ENCODE measurements around the gene ACOT13. TPM values are rescaled to one million over a fixed set of nuclear protein-coding genes. Genes with fewer than 3 reads are reported as not detected.
"Not testable (repeated sequence)": the region's sequence is repeated elsewhere in the genome, so short reads cannot be mapped to it uniquely, and the experiment has no call there.

Gene ACOT13
- total RNA-seq, 2 donors from 2014 or later = 2.9 to 5.3 TPM

GRCh38 chr6:24690593-24690992, 23.7 kb downstream of the ACOT13 start:
- DNase-seq (no peak), ATAC-seq (no peak)
- Mint-ChIP-seq H3K27ac (peak overlapping the region; percentile 34), H3K4me1 (peaks cover 22% of the 10 kb centered on the region), H3K36me3 (ENCODE audit: low read depth) (peaks cover 4% of the 10 kb centered on the region), H3K4me3 (no peak overlapping the region), H3K27me3 (no peaks in the 10 kb centered on the region)
- no peaks in the 10 kb centered on the region for H3K9me3 ChIP-seq (ENCODE audit: control insufficient read depth, low read length, poor library complexity, severe bottlenecking)

DNA sequence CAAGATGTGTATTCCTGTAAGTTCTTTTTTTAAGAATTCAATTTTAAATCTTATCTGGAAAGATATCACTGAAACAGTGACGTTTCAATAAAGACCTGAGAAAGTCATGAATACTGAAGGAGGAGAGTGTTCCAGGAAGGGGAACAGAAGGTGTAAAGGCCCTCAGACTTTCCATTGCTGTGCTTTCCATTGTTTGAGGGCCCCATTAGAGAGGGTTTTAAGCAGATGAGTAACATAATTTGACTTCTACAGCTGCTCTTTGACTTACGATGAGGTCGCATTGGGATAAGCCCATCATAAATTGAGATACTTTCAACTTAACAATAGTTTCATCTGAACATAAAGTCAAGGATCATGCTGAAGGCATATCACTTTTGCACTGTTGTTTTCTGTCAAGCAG, 24.7 kb downstream of the ACOT13 start:
- Mint-ChIP-seq H3K36me3 (ENCODE audit: low read depth) (peaks cover 4% of the 10 kb centered on the region), H3K4me3 (no peak overlapping the region), H3K27me3 (no peaks in the 10 kb centered on the region), H3K4me1 (peaks cover 21% of the 10 kb centered on the region), H3K27ac (no peak overlapping the region)
- DNase-seq (no peak), ATAC-seq (no peak)
- H3K9me3 ChIP-seq (ENCODE audit: control insufficient read depth, low read length, poor library complexity, severe bottlenecking) = no peaks in the 10 kb centered on the region

DNA sequence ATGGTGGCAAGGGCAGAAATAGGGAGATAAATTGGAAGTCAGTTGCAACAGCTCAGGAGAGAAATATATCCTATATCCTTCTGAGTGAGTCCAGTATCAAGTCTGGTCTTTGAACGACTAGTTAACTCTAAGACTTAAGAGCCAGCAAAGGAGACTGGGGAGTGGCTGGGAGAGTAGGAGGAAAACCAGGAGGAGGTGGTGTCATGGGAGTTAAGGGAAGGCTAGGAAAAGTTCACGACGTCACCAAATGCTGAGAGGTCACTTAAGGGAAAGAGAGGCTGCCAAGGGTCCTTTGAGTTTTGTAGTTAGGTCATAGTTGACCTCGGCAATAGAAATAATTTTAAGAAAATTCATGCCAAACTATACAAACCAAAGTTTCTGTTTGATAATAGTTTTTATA, 25.1 kb downstream of the ACOT13 start:
- H3K9me3 ChIP-seq (ENCODE audit: control insufficient read depth, low read length, poor library complexity, severe bottlenecking) = no peaks in the 10 kb centered on the region
- no peaks in the 10 kb centered on the region for H3K27me3 Mint-ChIP-seq
- H3K27ac Mint-ChIP-seq = no peak overlapping the region
- DNase-seq (no peak), ATAC-seq (no peak)
- peaks cover 4% of the 10 kb centered on the region for H3K36me3 Mint-ChIP-seq (ENCODE audit: low read depth)
- H3K4me3 Mint-ChIP-seq = no peak overlapping the region
- H3K4me1 Mint-ChIP-seq = peaks cover 18% of the 10 kb centered on the region

DNA sequence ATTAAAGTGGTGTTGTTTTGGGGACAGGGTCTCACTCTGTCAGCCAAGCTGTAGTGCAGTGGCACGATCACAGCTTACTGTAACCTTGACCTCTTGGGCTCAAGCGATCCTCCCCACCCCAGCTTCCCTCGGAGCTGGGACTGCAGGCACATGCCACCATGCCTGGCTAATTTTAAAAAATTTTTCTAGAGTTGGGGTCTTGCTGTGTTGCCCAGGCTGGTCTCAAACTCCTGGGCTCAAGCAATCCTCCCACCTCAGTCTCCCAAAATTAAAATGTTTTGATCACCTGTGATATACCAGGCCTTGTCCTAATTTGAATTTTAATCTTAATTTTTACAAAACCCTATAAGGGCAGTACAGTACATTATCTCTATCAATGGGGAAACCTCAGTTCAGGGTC, 25.5 kb downstream of the ACOT13 start:
- ATAC-seq (no peak), DNase-seq (no peak)
- H3K27ac Mint-ChIP-seq = no peak overlapping the region
- H3K4me1 Mint-ChIP-seq = peaks cover 17% of the 10 kb centered on the region
- peaks cover under 1% of the 10 kb centered on the region for H3K36me3 Mint-ChIP-seq (ENCODE audit: low read depth)
- no peaks in the 10 kb centered on the region for H3K27me3 Mint-ChIP-seq
- no peaks in the 10 kb centered on the region for H3K9me3 ChIP-seq (ENCODE audit: control insufficient read depth, low read length, poor library complexity, severe bottlenecking)
- H3K4me3 Mint-ChIP-seq = no peak overlapping the region

GRCh38 chr6:24692848-24693592, 26.1 kb downstream of the ACOT13 start:
- H3K27ac Mint-ChIP-seq = no peak overlapping the region
- peaks cover 16% of the 10 kb centered on the region for H3K4me1 Mint-ChIP-seq
- H3K27me3 Mint-ChIP-seq = no peaks in the 10 kb centered on the region
- H3K9me3 ChIP-seq (ENCODE audit: control insufficient read depth, low read length, poor library complexity, severe bottlenecking) = no peaks in the 10 kb centered on the region
- DNase-seq = no peak
- no peak for ATAC-seq
- H3K36me3 Mint-ChIP-seq (ENCODE audit: low read depth) = no peaks in the 10 kb centered on the region
- H3K4me3 Mint-ChIP-seq = no peak overlapping the region

- DNase-seq = no peak
- no peaks in the 10 kb centered on the region for H3K9me3 ChIP-seq (ENCODE audit: control insufficient read depth, low read length, poor library complexity, severe bottlenecking)
- no peak overlapping the region for H3K4me3 Mint-ChIP-seq
- peaks cover 17% of the 10 kb centered on the region for H3K4me1 Mint-ChIP-seq
- ATAC-seq = no peak
- H3K27ac Mint-ChIP-seq = no peak overlapping the region
- H3K27me3 Mint-ChIP-seq = no peaks in the 10 kb centered on the region
- no peaks in the 10 kb centered on the region for H3K36me3 Mint-ChIP-seq (ENCODE audit: low read depth)
These were observed 27.3 kb downstream of the ACOT13 start for GRCh38 chr6:24694198-24694597.

DNA sequence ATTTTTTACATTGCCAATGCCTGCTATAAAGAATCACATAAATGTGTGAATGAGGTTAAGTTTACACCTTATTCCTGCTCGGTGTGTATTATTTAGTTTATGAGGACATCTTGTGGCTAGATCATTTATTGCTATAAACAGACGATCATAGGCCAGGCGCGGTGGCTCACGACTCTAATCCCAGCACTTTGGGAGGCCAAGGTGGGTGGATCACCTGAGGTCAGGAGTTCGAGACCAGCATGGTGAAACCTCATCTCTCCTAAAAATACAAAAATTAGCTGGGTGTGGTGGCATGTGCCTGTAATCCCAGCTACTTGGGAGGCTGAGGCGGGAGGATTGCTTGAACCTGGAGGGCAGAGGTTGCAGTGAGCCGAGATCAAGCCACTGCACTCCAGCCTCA, 28.8 kb downstream of the ACOT13 start:
- ATAC-seq = peak; percentile 93
- H3K9me3 ChIP-seq (ENCODE audit: control insufficient read depth, low read length, poor library complexity, severe bottlenecking); H3K36me3 Mint-ChIP-seq (ENCODE audit: low read depth); DNase-seq; H3K4me3 Mint-ChIP-seq; H3K27me3 Mint-ChIP-seq: not testable (repeated sequence)
- peak overlapping the region; percentile 73 for H3K27ac Mint-ChIP-seq
- H3K4me1 Mint-ChIP-seq = peaks cover 17% of the 10 kb centered on the region

DNA sequence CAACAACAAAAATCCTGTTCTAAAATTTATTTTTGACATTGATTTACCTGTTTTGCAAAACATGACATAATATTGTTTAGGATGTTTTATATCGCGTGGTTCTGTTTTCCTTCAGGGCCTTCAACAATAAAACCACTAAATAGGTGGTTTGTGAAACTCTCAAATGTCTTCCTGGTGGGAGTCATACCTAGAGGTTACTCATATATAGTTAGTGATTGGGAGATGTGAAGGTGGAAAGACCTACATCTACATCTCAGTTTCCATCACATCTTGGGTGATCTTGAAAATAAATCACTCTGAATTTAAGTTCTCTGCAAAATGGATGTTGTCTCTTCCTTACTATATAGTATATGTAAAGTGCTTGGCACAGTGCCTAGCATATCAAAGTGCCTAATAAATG, 29.2 kb downstream of the ACOT13 start:
- H3K27ac Mint-ChIP-seq = peak overlapping the region; percentile 73
- DNase-seq (no peak), ATAC-seq (no peak)
- H3K27me3 Mint-ChIP-seq = no peaks in the 10 kb centered on the region
- no peaks in the 10 kb centered on the region for H3K9me3 ChIP-seq (ENCODE audit: control insufficient read depth, low read length, poor library complexity, severe bottlenecking)
- H3K4me3 Mint-ChIP-seq = no peak overlapping the region
- H3K4me1 Mint-ChIP-seq = peaks cover 16% of the 10 kb centered on the region
- no peaks in the 10 kb centered on the region for H3K36me3 Mint-ChIP-seq (ENCODE audit: low read depth)

- Mint-ChIP-seq H3K36me3 (ENCODE audit: low read depth) (peaks cover 6% of the 10 kb centered on the region), H3K27ac (peak overlapping the region; percentile 82), H3K27me3 (no peaks in the 10 kb centered on the region), H3K4me1 (peaks cover 14% of the 10 kb centered on the region), H3K4me3 (no peak overlapping the region)
- DNase-seq (no peak), ATAC-seq (no peak)
- H3K9me3 ChIP-seq (ENCODE audit: control insufficient read depth, low read length, poor library complexity, severe bottlenecking) = no peaks in the 10 kb centered on the region
These were observed 32.9 kb downstream of the ACOT13 start for GRCh38 chr6:24699521-24700359.

- H3K9me3 ChIP-seq (ENCODE audit: control insufficient read depth, low read length, poor library complexity, severe bottlenecking) = no peaks in the 10 kb centered on the region
- Mint-ChIP-seq H3K27me3 (no peaks in the 10 kb centered on the region), H3K27ac (peak overlapping the region; percentile 16), H3K4me1 (peaks cover 14% of the 10 kb centered on the region), H3K36me3 (ENCODE audit: low read depth) (peaks cover 6% of the 10 kb centered on the region), H3K4me3 (no peak overlapping the region)
- DNase-seq (no peak), ATAC-seq (no peak)
These were observed 35.9 kb downstream of the ACOT13 start for GRCh38 chr6:24702720-24703282.

GRCh38 chr6:24704468-24704867, 37.6 kb downstream of the ACOT13 start:
- H3K9me3 ChIP-seq (ENCODE audit: control insufficient read depth, low read length, poor library complexity, severe bottlenecking) = no peaks in the 10 kb centered on the region
- Mint-ChIP-seq H3K27me3 (no peaks in the 10 kb centered on the region), H3K4me1 (peaks cover 13% of the 10 kb centered on the region), H3K36me3 (ENCODE audit: low read depth) (peaks cover 6% of the 10 kb centered on the region), H3K4me3 (no peak overlapping the region), H3K27ac (no peak overlapping the region)
- ATAC-seq = no peak
- no peak for DNase-seq

DNA sequence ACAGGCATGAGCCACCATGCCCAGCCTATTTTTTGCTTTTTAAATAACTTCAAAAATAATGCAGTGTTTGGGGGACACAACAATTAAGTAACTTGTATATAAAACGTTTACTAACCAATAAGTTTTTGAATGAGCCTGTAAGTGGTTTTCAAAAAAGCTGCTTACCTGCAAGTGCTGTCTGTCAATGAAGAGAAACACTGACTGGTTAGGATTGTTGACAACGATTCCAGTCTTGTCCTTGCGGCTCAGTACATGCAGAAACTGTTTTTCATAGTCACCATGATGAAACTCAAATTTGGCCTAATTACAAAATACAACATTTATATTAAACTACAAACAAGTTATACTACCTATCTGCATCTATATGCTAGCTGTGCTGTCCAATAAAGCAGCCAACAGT, 41.7 kb downstream of the ACOT13 start:
- Mint-ChIP-seq H3K27me3 (no peaks in the 10 kb centered on the region), H3K36me3 (ENCODE audit: low read depth) (peaks cover 10% of the 10 kb centered on the region), H3K27ac (no peak overlapping the region), H3K4me1 (peaks cover 26% of the 10 kb centered on the region), H3K4me3 (no peak overlapping the region)
- no peaks in the 10 kb centered on the region for H3K9me3 ChIP-seq (ENCODE audit: control insufficient read depth, low read length, poor library complexity, severe bottlenecking)
- no peak for DNase-seq
- ATAC-seq = no peak

DNA sequence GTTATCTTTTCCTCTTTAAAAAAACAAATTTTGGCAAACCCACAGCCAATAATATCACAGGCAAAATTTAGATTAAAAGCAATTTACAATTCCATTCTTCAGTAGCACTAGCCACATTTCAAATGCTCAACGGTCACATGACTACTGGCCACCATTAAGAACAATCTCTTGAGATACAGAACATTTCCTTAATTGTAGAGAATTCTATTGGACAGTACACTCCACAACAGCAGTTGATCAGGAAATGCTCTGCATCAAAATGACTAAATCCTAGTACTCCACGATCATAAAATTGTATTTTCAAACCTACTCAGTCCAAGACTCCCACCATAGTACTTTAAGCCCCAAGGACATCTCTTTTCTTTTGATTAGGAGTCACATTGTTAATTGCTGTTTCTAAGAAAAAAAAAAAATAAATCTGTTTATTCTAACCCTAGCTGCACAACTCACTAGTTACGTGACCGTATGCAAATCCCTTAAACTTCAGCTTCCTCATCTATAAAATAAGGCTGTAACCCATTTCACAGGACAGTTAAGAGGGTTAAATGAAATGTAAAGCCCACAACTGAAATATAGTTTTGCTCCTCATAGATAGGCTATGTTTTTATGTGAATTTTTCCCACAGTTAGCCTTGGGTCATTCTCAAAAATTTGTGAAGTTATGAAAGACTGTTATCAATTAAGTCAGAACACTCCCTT, 42.3 kb downstream of the ACOT13 start:
- Mint-ChIP-seq H3K4me1 (peaks cover 23% of the 10 kb centered on the region), H3K4me3 (no peak overlapping the region), H3K27me3 (no peaks in the 10 kb centered on the region), H3K27ac (no peak overlapping the region), H3K36me3 (ENCODE audit: low read depth) (peaks cover 5% of the 10 kb centered on the region)
- no peak for ATAC-seq
- no peak for DNase-seq
- H3K9me3 ChIP-seq (ENCODE audit: control insufficient read depth, low read length, poor library complexity, severe bottlenecking) = no peaks in the 10 kb centered on the region

Measured in T-helper 17 cell (primary cell).